ENCODE data around the gene ZMYND11.

Gene ZMYND11

DNA sequence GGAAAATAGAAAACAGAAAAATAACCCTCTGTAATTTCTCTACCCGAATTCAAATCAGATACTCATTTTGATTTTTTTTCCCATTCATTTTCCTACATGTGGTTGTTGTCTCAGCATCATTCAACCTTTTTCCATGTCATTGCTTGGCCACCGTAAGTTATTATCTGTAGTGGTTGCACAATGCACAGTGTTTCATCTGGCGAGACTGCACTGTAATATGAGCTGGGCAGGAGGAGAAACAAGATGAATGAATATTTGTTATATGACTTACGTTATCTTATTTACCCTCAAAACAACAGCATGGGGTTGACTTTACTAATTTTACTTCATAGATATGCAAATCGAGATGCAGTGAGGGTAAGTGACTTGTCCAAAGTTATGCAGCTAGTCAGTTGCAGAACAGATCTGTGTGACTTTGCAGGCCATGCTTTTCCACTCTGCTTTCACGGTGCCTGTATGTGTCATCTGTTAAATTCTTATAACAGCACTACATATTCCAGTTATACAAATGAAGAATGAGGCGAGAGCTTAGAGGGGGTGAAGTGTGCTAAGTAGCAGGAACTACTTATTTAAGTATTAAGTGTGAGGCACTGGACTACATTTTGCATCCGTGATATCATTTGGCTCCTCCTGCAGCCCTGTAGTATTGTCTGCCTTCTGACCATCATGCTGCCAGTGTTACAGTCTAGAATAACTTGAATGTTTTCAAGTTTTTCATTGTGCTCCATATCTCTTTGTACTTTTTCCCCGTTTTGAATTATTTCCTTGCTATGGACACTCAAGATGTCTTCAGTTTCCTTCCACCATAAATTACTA, 56.7 kb downstream of the ZMYND11 start:
- Histone ChIP-seq H3K9ac (ENCODE audit: low read length) (no peak overlapping the region), H4K20me1 (ENCODE audit: insufficient read depth, low read length) (no peaks in the 10 kb centered on the region), H3K4me3 (ENCODE audit: low read depth, low read length, poor library complexity, severe bottlenecking) (no peak overlapping the region), H3K9me2 (ENCODE audit: low read depth, low read length) (no peaks in the 10 kb centered on the region), H3K27ac (ENCODE audit: low read depth, low read length, poor library complexity, severe bottlenecking) (no peak overlapping the region), H3K27me3 (ENCODE audit: insufficient read depth, low read length) (no peaks in the 10 kb centered on the region), H3F3A (ENCODE audit: insufficient read depth, low read length) (no peaks in the 10 kb centered on the region), H3K4me2 (ENCODE audit: low read length) (no peak overlapping the region), H3K9me3 (ENCODE audit: low read length) (no peaks in the 10 kb centered on the region), H3K79me2 (ENCODE audit: insufficient read depth, low read length) (no peaks in the 10 kb centered on the region), H3K36me3 (ENCODE audit: insufficient read depth, low read length) (no peaks in the 10 kb centered on the region; the same call in 1 of the 2 replicates), H2AFZ (ENCODE audit: low read length) (no peak overlapping the region), H3K4me1 (ENCODE audit: insufficient read depth, low read length, severe bottlenecking) (no peaks in the 10 kb centered on the region)
- TF ChIP-seq, protein P1, sequence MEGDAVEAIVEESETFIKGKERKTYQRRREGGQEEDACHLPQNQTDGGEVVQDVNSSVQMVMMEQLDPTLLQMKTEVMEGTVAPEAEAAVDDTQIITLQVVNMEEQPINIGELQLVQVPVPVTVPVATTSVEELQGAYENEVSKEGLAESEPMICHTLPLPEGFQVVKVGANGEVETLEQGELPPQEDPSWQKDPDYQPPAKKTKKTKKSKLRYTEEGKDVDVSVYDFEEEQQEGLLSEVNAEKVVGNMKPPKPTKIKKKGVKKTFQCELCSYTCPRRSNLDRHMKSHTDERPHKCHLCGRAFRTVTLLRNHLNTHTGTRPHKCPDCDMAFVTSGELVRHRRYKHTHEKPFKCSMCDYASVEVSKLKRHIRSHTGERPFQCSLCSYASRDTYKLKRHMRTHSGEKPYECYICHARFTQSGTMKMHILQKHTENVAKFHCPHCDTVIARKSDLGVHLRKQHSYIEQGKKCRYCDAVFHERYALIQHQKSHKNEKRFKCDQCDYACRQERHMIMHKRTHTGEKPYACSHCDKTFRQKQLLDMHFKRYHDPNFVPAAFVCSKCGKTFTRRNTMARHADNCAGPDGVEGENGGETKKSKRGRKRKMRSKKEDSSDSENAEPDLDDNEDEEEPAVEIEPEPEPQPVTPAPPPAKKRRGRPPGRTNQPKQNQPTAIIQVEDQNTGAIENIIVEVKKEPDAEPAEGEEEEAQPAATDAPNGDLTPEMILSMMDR (IDR thresholded peaks at IDR 0.05; ENCODE audit: low read length), result no peak
- no peak for TF ChIP-seq EZH2 (IDR thresholded peaks at IDR 0.05; ENCODE audit: borderline replicate concordance, low read length)

DNA sequence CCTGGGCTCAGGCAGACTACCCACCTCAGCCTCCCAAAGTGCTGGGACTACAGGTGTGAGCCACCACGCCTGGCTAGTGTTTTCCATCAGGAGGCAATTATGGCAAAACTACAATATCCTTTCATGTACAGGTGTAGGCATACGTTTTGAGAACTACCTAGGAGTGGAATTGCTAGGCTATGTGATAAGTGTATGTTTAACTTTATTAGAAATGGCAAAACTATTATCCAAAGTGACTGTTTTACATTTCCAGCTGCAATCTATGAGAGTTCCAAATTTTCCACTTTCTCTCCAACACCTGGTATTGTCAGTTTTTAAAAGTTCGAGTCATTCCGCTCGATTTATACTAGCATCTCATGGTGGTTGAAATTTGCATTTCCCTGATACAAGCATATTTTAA, 59.0 kb downstream of the ZMYND11 start:
- H3K36me3 ChIP-seq (ENCODE audit: insufficient read depth, low read length), result no peaks in the 10 kb centered on the region; the same call in 1 of the 2 replicates
- H3K4me3 ChIP-seq (ENCODE audit: low read depth, low read length, poor library complexity, severe bottlenecking), result no peak overlapping the region
- H3K79me2 ChIP-seq (ENCODE audit: insufficient read depth, low read length), result no peaks in the 10 kb centered on the region
- no peak overlapping the region for H3K9ac ChIP-seq (ENCODE audit: low read length)
- H3K27me3 ChIP-seq (ENCODE audit: insufficient read depth, low read length), result no peaks in the 10 kb centered on the region
- H3K4me1 ChIP-seq (ENCODE audit: insufficient read depth, low read length, severe bottlenecking), result no peaks in the 10 kb centered on the region
- no peaks in the 10 kb centered on the region for H3K9me2 ChIP-seq (ENCODE audit: low read depth, low read length)
- no peak for TF ChIP-seq EZH2 (IDR thresholded peaks at IDR 0.05; ENCODE audit: borderline replicate concordance, low read length)
- TF ChIP-seq, protein P1 (IDR thresholded peaks at IDR 0.05; ENCODE audit: low read length), result no peak
- no peak overlapping the region for H3K27ac ChIP-seq (ENCODE audit: low read depth, low read length, poor library complexity, severe bottlenecking)
- no peak overlapping the region for H2AFZ ChIP-seq (ENCODE audit: low read length)
- H3F3A ChIP-seq (ENCODE audit: insufficient read depth, low read length), result no peaks in the 10 kb centered on the region
- no peaks in the 10 kb centered on the region for H3K9me3 ChIP-seq (ENCODE audit: low read length)
- H3K4me2 ChIP-seq (ENCODE audit: low read length), result no peak overlapping the region
- H4K20me1 ChIP-seq (ENCODE audit: insufficient read depth, low read length), result no peaks in the 10 kb centered on the region

DNA sequence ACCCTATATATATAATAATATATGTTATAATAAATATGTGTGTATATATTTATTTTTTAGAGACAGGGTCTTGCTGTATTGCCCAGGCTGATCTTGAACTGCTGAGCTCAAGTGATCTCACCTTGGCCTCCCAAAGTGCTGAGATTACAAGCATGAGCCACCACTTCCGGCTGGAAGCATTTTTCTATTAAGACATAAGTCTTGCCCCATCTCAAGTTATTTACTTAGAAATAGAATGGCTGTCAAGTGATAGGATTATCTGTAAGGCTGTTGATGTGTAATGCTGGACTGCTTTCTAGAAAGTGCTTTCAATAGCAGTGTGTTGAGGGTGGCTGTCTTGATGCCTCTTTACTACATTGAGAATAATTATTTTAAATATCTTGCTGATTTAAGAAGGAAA, 65.2 kb downstream of the ZMYND11 start:
- Histone ChIP-seq H3K9me2 (ENCODE audit: low read depth, low read length) (no peaks in the 10 kb centered on the region), H3F3A (ENCODE audit: insufficient read depth, low read length) (no peaks in the 10 kb centered on the region), H3K4me1 (ENCODE audit: insufficient read depth, low read length, severe bottlenecking) (no peaks in the 10 kb centered on the region), H3K4me3 (ENCODE audit: low read depth, low read length, poor library complexity, severe bottlenecking) (no peak overlapping the region), H3K27me3 (ENCODE audit: insufficient read depth, low read length) (no peaks in the 10 kb centered on the region), H3K79me2 (ENCODE audit: insufficient read depth, low read length) (no peaks in the 10 kb centered on the region), H3K4me2 (ENCODE audit: low read length) (no peak overlapping the region), H4K20me1 (ENCODE audit: insufficient read depth, low read length) (no peaks in the 10 kb centered on the region), H3K9ac (ENCODE audit: low read length) (no peak overlapping the region), H3K27ac (ENCODE audit: low read depth, low read length, poor library complexity, severe bottlenecking) (no peak overlapping the region), H3K36me3 (ENCODE audit: insufficient read depth, low read length) (no peaks in the 10 kb centered on the region), H2AFZ (ENCODE audit: low read length) (no peak overlapping the region), H3K9me3 (ENCODE audit: low read length) (no peaks in the 10 kb centered on the region)
- TF ChIP-seq, protein P1 (IDR thresholded peaks at IDR 0.05; ENCODE audit: low read length), result no peak
- no peak for TF ChIP-seq EZH2 (IDR thresholded peaks at IDR 0.05; ENCODE audit: borderline replicate concordance, low read length)

Data from OCI-LY1 (cell line).